Caco-2 (cell line): Measurements from ENCODE around the gene LRRC8E. TPM values are rescaled to one million over a fixed set of nuclear protein-coding genes. Genes with fewer than 3 reads are reported as not detected.
A peak's percentile ranks its signal among the peaks of the same experiment; 100 is the strongest.

ENCODE experiments used
- BruUV-seq: library from RNA; stranded (reverse); fragments of 400-500 nt; replicated peaks from 2 replicates; lab custom pipeline; 2021; lab: Mats Ljungman, UMichigan
- CTCF ChIA-PET: fragments of 300-600 bp; sonication (Branson Sonifier 250); formaldehyde crosslinking; loops from one replicate; lab custom pipeline; 2022; ENCODE audit warnings: antibody characterized with exemption; lab: Charles Lee
- POLR2A ChIA-PET: fragments of 300-600 bp; sonication (Branson Sonifier 250); formaldehyde crosslinking; loops from one replicate; lab custom pipeline; 2022; ENCODE audit warnings: antibody characterized with exemption; lab: Charles Lee
- DNase-seq, 2 experiments: peaks; one replicate each; pipeline versions ENCODE4 v3.0.0 to v3.0.0-alpha.2; 2020 to 2022
- H3K27me3 ChIP-seq: replicated peaks from 2 replicates; pipeline ENCODE4 v1.6.0; 2011; ENCODE audit warnings: low read length; ENCODE audit not compliant: control insufficient read depth, insufficient read depth
- H3K36me3 ChIP-seq: 2 replicates; pipeline ENCODE4 v1.5.1; 2011; ENCODE audit warnings: low read length; ENCODE audit not compliant: control insufficient read depth, insufficient read depth
- H3K4me1 ChIP-seq: fragments of 250-450 bp; sonication (Bioruptor Pico); 2 replicates; pipeline ENCODE4 v1.5.1; 2020; ENCODE audit warnings: mild to moderate bottlenecking
- H3K4me3 ChIP-seq: 2 replicates; pipeline ENCODE4 v1.5.1; 2011; ENCODE audit warnings: low read depth, mild to moderate bottlenecking, control low read depth, low read length
- H3K9me3 ChIP-seq: fragments of 250-450 bp; sonication (Bioruptor Pico); 2 replicates; pipeline ENCODE4 v1.5.1; 2020; ENCODE audit warnings: mild to moderate bottlenecking, moderate library complexity
- H3K27ac Mint-ChIP-seq: one replicate; pipeline ENCODE4 v1.8.0; 2022; ENCODE audit warnings: mixed read lengths; ENCODE audit not compliant: unreplicated experiment
- H3K27me3 Mint-ChIP-seq: one replicate; pipeline ENCODE4 v1.8.0; 2022; ENCODE audit warnings: mixed read lengths; ENCODE audit not compliant: insufficient read depth, unreplicated experiment
- H3K36me3 Mint-ChIP-seq: one replicate; pipeline ENCODE4 v1.8.0; 2022; ENCODE audit warnings: mild to moderate bottlenecking, mixed read lengths; ENCODE audit not compliant: insufficient read depth, unreplicated experiment
- H3K4me1 Mint-ChIP-seq: one replicate; pipeline ENCODE4 v1.8.0; 2022; ENCODE audit warnings: low read depth, mixed read lengths; ENCODE audit not compliant: unreplicated experiment
- H3K4me3 Mint-ChIP-seq: one replicate; pipeline ENCODE4 v1.8.0; 2022; ENCODE audit warnings: mild to moderate bottlenecking, moderate library complexity, mixed read lengths; ENCODE audit not compliant: unreplicated experiment
- H3K9me3 Mint-ChIP-seq: one replicate; pipeline ENCODE4 v1.8.0; 2022; ENCODE audit warnings: mixed read lengths; ENCODE audit not compliant: unreplicated experiment
- intact Hi-C: fragments of 100-400 bp; cut with micrococcal nuclease; formaldehyde crosslinking; loops from one replicate; pipeline ENCODE4 v1.10.0; 2022; ENCODE audit not compliant: unreplicated experiment
- total RNA-seq: library from RNA; stranded (reverse); gene quantifications from 2 replicates; pipeline ENCODE4 v1.2.3, GENCODE V29; 2022
- TF ChIP-seq, protein P1 (sequence below), 2 experiments: fragments of 200-600 bp in 1 of 2; IDR thresholded peaks; 1 replicate in 1 of 2; 2 replicates in 1 of 2; pipeline versions ENCODE4 v1.5.1 to v1.8.0; 2011 to 2022; ENCODE audit warnings: antibody characterized with exemption in 1 of 2, control low read depth in 1 of 2, inconsistent platforms in 1 of 2, low read depth in 1 of 2, low read length in 1 of 2, mild to moderate bottlenecking in 1 of 2, moderate library complexity in 1 of 2; ENCODE audit not compliant: insufficient read depth in 1 of 2, severe bottlenecking in 1 of 2, unreplicated experiment in 1 of 2

LRRC8E gene
- total RNA-seq, 1 experiment from 2014 or later, result 6.7 TPM

DNA sequence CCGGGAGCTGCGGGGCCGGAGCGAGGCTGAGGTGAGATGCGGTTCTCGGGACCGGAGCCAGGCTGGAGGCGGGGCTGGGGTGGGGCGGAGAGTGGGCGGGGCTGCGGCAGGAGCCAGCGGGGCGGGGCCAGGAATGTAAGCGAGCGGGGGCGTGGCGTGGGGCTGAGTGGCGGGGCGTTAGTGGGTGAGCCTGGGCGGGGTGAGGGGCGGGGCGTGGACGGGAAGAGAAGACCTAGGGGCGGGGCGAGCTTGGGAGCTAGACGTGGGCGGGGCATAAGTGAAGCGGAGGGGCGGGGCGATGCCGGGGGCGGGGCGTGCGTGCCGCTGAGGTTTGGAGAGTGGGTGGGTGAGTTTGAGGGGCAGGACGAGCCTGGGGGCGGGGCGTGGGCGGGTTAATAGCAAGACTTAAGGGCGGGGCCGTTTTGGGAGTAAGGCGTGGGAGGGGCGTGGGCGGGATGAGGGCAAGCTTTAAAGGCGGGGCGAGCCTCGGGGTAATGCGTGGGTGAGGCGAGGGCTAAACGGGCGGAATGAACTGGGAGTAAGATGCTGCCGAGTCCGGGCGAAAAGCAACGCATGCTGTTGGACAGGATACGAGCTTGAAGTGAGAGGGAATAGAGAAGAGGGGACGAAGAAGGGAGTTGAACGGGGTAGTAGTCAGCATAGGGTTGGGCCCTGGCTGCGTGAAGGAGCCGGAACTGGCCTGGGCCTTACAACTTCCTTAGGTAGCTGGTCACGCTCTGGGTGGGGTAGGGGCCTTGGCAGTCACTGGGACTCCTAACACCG, 32.4 kb downstream of the LRRC8E start:
- ChIA-PET POLR2A (interaction anchor here (0.6 to 2.3 kb wide), 7 partner anchors 8 to 399 kb away, joined by 3 to 69 read pairs (median 12); partner anchors contain the start of genes MAP2K7, MCOLN1 and TIMM44), CTCF (interaction anchor here (0.6 to 3.6 kb wide), 17 partner anchors 9 to 265 kb away, joined by 3 to 50 read pairs (median 5); partner anchors contain the start of genes MAP2K7 and TIMM44)
- peaks cover 33% of the 10 kb centered on the region for H3K36me3 Mint-ChIP-seq
- Histone ChIP-seq H3K9me3 (no peaks in the 10 kb centered on the region), H3K4me3 (peak overlapping the region; percentile 63), H3K36me3 (no peaks in the 10 kb centered on the region), H3K27me3 (no peaks in the 10 kb centered on the region), H3K4me1 (peaks cover 16% of the 10 kb centered on the region)
- peak; percentile 94 to 96 for DNase-seq
- intact Hi-C loops, result loop anchor here (1.0 kb wide), 1 partner anchor 51 kb away; no protein-coding TSS in a partner anchor
- peak overlapping the region; percentile 83 for H3K27ac Mint-ChIP-seq
- H3K27me3 Mint-ChIP-seq, result no peaks in the 10 kb centered on the region
- H3K9me3 Mint-ChIP-seq, result no peaks in the 10 kb centered on the region
- H3K4me3 Mint-ChIP-seq, result peak overlapping the region; percentile 87
- TF ChIP-seq, protein P1, sequence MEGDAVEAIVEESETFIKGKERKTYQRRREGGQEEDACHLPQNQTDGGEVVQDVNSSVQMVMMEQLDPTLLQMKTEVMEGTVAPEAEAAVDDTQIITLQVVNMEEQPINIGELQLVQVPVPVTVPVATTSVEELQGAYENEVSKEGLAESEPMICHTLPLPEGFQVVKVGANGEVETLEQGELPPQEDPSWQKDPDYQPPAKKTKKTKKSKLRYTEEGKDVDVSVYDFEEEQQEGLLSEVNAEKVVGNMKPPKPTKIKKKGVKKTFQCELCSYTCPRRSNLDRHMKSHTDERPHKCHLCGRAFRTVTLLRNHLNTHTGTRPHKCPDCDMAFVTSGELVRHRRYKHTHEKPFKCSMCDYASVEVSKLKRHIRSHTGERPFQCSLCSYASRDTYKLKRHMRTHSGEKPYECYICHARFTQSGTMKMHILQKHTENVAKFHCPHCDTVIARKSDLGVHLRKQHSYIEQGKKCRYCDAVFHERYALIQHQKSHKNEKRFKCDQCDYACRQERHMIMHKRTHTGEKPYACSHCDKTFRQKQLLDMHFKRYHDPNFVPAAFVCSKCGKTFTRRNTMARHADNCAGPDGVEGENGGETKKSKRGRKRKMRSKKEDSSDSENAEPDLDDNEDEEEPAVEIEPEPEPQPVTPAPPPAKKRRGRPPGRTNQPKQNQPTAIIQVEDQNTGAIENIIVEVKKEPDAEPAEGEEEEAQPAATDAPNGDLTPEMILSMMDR (IDR thresholded peaks at IDR 0.05; ENCODE audit: insufficient read depth in 1 of 2, low read depth in 1 of 2, low read length in 1 of 2, severe bottlenecking in 1 of 2, unreplicated experiment in 1 of 2), result no peak
- peaks cover 7% of the 10 kb centered on the region for H3K4me1 Mint-ChIP-seq
- BruUV-seq, result no TSS peak

DNA sequence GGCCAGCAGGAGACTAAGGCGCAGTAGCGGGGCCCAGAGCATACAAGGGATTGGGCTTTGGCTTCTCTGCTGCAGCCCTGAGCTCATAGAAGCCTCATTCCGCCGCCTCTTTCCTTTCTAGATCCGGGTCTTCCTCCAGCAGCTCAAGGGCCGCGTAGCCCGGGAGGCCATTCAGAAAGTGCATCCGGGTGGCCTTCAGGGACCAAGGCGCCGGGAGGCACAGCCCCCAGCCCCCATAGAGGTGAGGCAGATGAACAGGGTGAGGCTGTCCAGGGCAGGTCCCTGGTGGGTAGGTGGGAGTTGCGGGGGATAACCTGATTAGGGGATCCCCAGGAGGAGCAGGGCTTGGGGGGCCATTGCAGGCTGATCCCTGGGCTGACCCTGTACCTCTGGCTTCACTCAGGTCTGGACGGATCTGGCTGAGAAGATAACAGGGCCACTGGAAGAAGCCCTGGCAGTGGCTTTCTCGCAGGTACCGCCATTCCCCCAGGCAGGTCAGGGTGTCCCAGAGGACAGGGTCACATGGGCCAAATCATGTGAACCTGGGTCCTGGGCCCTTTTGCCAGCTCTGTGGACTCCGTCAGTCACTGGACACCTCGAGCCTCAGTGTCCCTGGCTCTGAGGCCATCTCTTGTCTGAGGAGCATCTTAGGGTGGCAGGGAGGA, 33.1 kb downstream of the LRRC8E start:
- TF ChIP-seq, protein P1 (IDR thresholded peaks at IDR 0.05; ENCODE audit: insufficient read depth in 1 of 2, low read depth in 1 of 2, low read length in 1 of 2, severe bottlenecking in 1 of 2, unreplicated experiment in 1 of 2), result no peak

More for the DNA sequence above, 33.1 kb downstream of the LRRC8E start:
- Mint-ChIP-seq H3K27me3 (no peaks in the 10 kb centered on the region), H3K27ac (peak overlapping the region; percentile 29), H3K36me3 (peaks cover 35% of the 10 kb centered on the region), H3K4me3 (peak overlapping the region; percentile 87), H3K9me3 (no peaks in the 10 kb centered on the region), H3K4me1 (peaks cover 7% of the 10 kb centered on the region)
- Histone ChIP-seq H3K36me3 (no peaks in the 10 kb centered on the region), H3K27me3 (no peaks in the 10 kb centered on the region), H3K4me3 (peak overlapping the region; percentile 41), H3K9me3 (no peaks in the 10 kb centered on the region), H3K4me1 (peaks cover 19% of the 10 kb centered on the region)
- no TSS peak for BruUV-seq
- ChIA-PET POLR2A (interaction anchor here (1.0 to 2.3 kb wide), 4 partner anchors 18 to 52 kb away, joined by 3 to 69 read pairs (median 16); partner anchors contain the start of genes MAP2K7 and TIMM44), CTCF (interaction anchor here (0.7 to 3.6 kb wide), 4 partner anchors 8 to 86 kb away, joined by 4 to 50 read pairs (median 20); no protein-coding TSS in a partner anchor)
- intact Hi-C loops, result no loop called here
- DNase-seq, result no peak
